ENCODE results near the gene GJD4.

GJD4 gene

GRCh38 chr10:35632027-35632426, 26.9 kb downstream of the GJD4 start:
- no peak for DNase-seq

GRCh38 chr10:35633006-35633980, 28.2 kb downstream of the GJD4 start:
- DNase-seq, result no peak

DNA sequence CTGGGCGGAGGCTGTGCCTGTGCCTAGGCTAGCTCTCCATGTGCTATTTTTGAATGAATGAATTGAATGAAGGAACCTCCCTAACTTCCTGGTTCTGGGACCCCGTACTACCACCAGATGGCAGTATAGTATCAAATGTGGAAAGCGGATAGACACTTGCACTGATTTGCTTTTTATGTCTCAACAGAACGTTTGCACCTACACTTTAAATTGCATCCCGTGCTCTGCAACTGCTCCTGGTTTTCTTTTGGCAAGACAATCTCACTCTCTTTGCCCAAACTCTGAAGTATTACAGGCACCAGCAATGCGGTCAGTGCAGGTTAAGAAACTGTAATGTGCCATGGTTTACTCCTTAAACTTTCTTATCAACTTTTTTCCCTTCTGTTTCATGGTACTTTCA, 30.4 kb downstream of the GJD4 start:
- DNase-seq, result peak; percentile 60

GRCh38 chr10:35636956-35637355, 31.8 kb downstream of the GJD4 start:
- no peak for DNase-seq

DNA sequence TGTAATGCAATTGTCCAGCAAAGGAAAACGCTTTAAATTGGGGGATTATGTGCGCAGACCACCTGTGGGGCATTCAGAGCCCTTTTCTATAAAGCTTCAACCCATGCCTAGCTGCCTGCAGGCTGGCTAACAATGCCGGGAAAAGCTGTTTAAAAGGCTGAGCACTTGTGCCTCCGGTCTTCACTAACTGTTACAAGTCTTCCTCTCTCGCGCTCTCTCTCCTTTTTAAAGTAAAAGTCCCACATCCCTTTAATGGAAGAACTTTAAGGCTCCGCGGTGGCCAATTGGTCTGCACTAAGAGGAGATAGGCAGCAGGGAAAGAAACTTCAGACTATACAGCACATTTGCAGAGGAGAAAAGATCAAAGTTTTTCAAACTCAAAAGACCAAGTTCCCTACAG, 32.3 kb downstream of the GJD4 start:
- no peak for DNase-seq

DNA sequence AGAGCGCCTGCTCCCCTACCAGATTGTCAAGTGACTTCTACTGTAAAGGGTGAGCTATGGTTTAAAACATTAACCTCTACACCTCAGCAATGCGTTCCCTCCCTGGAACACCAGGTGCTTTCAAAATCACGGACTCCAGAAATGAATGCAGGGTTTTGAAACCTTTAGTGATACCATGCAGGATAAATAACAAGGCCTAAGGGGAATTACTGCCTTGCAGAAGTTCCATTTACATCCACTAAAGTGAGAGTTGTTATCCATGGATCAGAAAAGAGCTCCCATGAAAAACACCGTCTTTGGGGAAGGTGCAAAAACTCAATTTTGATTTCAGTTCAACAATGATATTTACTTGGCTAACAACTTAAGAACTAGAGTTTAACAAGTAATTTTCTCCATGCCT, 33.0 kb downstream of the GJD4 start:
- no peak for DNase-seq

DNA sequence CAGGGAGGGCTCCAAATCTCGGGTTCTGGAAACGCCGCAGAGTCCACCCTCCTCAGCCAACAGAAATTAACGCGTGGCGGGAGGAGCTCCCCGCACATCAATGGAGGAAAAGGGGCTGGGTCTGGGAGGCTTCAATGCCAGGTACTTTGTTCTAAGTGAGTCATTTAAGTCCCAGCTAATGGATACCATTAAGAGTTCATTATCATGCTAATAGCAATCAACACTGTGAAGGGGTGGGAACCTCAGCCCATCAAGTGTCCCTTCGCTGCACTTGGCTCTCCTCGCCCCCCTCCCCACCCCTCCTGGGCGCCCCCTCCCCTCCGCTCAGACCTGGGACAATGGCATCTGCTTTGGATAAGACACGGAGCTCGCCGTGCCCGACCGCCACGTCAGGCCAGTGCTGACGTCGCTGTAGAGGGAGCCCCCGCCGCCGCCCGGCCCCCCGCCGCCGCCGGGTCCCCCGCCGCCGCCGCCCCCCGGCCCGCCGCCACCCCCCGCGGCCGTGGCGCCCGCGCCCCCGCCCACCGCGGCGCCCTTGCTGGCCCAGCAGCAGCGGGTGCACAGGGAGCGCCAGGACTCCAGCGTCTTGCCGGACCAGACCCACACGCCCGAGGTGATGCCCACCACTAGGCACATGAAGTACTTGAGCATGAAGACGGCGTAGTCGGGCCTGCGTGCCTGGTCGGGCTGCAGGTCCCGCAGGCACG, 34.0 kb downstream of the GJD4 start:
- DNase-seq, result no peak

- DNase-seq, result peak; percentile 41
These were observed 34.7 kb downstream of the GJD4 start for GRCh38 chr10:35639728-35640401.

DNA sequence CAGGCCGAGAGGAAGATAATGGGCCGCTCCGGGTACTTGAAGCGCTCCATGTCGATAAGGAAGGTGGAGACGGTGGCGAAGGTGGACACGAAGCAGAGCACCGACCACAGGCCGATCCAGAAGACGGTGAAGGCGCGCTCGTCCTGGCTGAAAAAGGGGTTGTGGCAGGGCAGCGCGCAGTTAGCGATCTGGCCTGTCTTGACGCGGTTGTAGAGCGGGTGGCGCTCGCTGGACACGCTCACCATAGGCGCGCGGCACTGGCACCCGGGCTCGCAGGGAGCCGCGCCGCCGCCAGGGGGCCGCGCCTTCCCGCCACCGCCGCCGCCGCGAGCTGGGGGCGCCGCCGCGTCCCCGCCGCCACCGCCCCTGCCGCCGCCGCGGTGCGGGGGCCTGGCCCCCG, 35.3 kb downstream of the GJD4 start:
- peak; percentile 77 for DNase-seq

- peak; percentile 86 for DNase-seq
These were observed 36.0 kb downstream of the GJD4 start for GRCh38 chr10:35640951-35641675.

GRCh38 chr10:35641676-35642034, 36.5 kb downstream of the GJD4 start:
- peak; percentile 53 for DNase-seq

GRCh38 chr10:35642035-35642792, 37.1 kb downstream of the GJD4 start, which contains the start of gene FZD8:
TSS of gene FZD8 (minus strand) at chr10:35642296. CDS start at chr10:35641429, 867 bp downstream.
- DNase-seq, result peak; percentile 95

- no peak for DNase-seq
These were observed 37.6 kb downstream of the GJD4 start for GRCh38 chr10:35642793-35643114.

- peak; percentile 55 for DNase-seq
These were observed 38.3 kb downstream of the GJD4 start for GRCh38 chr10:35643151-35644049.

- no peak for DNase-seq
These were observed 39.2 kb downstream of the GJD4 start for GRCh38 chr10:35644050-35644950.

DNA sequence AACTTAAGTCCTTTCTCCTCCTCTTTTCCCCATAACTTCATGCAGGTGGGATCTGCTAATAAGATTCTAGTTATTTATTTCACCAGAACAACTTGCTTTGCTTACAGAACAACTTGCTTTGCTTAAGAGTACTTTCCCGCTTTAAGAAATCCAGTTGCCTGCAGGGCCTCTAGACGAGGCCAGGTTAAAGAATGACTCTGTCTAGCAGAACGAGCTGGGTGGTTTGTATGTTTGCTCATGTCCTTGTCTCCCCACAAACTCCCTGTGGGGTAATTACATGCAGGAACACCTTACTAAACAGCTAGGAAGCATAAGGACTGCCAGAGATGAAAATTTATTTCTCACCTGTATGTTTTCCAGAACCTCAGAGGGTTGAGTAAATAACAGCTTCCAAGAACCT, 45.8 kb downstream of the GJD4 start:
- DNase-seq, result no peak

DNA sequence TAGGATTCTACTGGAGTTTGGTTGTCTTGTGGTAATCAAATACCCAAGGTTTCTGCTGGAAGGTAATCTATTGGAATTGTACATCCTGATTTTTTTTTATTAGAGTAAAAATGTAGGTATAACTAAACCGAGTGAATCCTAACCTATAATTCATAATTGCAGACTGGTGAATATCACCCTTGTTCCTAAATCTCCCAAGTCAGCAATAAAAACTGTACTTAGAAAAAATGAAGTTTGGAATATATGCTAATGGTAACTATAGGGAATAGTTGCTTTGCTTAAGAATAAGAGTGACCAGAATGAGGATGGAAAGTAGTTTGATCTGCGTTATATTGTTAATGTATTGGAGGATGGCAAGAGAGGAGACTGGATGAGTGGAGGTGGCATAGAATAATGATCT, 47.7 kb downstream of the GJD4 start:
- DNase-seq, result no peak

DNA sequence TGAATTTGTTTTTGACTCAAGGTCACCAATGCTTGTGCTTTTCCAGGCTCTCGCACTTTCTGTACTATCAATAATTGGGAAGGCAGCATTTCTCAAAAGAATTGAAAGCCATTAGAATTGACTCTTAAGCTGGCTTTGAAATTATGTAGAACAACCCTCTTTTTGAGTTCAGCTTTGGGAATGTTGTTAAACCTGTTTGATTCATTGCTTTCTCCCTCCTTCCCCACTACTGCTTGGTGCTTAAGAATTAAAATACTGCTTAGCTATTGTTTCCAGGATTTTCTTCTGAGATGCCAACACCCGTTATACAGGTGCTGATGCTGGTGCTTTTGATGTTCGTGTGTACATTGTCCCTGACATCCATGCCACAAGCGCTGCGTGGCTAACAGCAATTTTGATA, 52.5 kb downstream of the GJD4 start:
- no peak for DNase-seq
